ENCODE data around the gene CAMTA1.
A peak's percentile ranks its signal among the peaks of the same experiment; 100 is the strongest.

The CAMTA1 gene

DNA sequence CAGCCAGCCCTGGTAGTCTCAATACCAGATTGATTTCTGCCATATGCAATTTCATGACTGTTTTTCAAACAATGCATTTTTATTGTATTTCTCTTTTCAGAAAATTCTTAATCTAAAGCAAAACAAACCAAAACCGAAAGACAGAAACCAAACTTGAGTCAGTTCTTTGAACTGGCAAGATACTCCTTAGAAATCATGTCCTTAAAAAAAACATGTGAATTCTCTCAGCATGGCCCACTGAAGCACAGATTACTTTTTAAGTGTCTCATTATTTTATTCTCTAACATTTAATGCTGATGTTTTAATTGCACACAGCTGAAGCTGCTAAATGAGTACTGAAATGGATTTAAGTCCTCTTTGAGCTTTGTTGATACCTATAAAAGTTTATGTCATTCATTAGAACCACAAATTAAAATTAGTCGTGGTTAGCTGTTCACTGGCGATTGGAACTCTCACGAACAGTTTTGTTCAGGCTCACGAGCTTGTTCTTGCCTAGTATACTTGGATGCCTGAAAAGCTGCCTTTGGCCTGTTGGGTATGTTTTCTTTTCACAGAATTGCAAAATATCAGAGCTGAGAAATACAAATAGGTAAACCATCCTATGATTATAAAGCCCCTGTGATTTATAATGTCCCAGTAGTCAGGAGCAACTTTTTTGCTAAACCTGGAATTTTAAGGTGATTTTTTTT, 87.5 kb downstream of the CAMTA1 start:
- DNase-seq (ENCODE audit: low read depth in 1 of 2, low spot score in 1 of 2): no peak

DNA sequence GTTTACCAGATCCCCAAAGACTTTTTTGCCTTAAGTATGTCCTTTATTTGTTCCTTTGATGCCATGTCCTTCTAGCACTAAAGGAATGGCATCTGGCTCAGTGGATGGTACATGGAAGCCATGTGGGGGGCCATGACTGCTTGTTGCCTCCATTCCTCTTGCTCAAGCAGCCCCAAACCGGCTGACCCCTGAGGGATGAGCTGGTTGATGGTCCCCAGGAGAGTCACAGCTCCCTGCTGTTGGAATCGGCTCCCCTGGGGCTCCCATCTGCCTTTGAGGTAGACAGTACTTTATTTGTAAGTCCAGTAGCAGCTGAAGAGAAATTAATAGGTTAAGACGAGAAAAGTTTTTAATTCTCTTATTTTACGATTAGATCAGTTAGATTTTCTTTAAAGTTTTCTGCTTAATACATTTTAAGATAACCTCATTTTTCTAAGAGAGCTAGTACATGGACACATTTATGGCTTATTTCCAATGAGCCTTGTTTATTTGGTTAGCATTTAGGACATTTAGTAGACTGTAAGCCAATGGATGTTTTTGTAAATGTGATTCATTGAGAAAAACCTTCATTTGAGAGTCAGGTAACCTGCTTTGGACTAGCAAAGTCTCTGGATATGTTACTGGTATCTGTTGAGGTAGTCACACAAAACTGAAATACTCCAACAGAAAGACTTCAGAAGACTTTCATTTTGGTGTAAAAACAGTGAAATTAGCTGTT, 88.2 kb downstream of the CAMTA1 start:
- DNase-seq (ENCODE audit: low read depth in 1 of 2, low spot score in 1 of 2): no peak

DNA sequence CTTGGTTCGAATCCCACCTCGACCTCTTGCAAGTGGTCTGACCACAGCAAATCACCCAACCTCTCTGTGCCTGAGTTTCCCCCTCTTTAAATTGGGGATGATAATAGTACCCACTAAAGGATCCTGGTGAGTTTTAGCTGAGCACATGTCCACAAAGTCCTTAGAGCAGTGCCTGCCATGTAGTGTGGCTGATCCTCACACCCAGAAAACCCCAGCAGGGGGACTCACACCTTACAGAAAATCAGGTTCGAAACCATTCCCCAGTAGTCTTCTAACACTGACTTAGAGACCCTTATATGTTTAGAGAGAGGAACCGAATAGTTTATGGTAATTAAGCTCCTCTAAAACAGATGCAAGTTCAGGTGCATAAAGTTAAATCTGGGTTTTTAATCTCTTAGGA, 89.0 kb downstream of the CAMTA1 start:
- DNase-seq (ENCODE audit: low read depth in 1 of 2, low spot score in 1 of 2): no peak

DNA sequence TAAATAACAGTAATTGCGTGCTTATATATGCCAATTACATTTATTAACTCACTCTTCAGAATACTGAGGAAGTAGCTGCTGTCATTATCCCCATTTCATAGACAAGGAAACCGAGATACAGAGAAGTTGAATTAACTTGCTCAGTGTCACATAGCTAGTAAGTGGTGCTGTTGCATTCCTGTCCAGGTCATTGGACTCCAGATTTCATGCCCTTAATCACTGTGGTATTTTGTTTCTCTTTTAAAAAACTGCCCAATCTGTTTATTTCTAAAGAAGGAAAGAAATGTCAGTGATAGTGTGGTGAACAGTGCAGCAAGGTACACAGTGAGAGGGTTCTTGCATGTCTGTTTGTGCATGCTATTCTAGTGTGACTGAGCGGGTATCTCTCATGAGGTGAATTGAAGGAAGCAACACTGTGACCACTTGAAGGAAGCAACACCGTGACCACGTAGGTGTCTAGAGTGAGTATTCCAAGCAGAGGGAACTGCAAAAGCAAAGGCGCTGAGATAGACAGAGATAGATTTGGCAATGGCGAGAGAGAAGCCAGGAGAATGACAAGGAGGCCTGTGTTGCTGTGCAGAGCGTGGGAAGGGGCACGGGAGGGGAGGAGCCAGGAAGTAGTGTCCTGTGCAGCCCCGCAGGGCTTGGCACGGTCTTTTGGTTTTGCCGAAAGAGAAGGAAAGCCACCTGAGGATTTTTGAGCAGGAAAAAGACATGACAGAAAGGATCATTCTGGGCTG, 95.9 kb downstream of the CAMTA1 start:
- no peak for DNase-seq (ENCODE audit: low read depth in 1 of 2, low spot score in 1 of 2)

DNA sequence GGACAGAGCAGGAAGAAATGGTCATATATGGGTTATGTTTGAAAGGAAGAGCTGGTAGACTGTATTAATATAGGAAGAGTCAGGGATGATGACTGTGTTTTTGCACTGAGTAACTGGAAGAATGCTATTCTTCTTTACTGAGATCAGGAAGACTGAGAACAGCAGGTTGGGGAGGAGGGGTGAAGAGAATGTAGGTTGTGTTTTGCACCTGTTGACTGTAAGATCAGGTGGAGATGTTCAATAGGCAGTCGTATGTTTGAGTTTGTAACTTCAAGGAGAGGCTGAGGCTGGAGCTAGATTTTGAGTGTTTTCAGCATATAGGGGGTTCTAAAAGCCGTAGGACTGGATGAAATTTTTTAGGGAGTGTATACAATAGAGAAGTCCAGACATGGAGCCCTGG, 97.2 kb downstream of the CAMTA1 start:
- DNase-seq (ENCODE audit: low read depth in 1 of 2, low spot score in 1 of 2): no peak

DNA sequence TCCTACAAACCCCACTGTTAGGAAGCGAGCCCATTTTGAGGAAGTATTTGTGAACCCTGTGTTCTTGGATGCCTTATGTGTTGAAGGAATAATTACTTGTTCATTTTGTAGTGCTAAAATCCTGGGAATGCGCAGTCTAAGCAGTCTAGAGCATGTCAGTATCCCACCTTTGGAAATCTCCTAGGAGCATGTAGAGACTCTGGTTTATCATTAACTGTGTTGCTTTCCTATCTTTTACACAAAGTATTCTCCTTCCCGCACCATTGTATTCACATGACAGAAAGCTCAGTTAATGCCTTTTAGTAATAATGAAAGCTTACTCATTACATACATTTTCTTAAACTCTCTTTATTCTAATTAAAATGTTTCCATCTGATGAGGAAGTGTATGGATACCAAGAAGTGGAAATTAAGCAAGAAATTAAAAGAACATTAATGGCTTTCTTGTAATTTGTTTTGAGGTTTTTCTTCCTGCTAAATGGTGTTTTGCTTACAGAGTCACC, 99.4 kb downstream of the CAMTA1 start:
- no peak for DNase-seq (ENCODE audit: low read depth in 1 of 2, low spot score in 1 of 2)

DNA sequence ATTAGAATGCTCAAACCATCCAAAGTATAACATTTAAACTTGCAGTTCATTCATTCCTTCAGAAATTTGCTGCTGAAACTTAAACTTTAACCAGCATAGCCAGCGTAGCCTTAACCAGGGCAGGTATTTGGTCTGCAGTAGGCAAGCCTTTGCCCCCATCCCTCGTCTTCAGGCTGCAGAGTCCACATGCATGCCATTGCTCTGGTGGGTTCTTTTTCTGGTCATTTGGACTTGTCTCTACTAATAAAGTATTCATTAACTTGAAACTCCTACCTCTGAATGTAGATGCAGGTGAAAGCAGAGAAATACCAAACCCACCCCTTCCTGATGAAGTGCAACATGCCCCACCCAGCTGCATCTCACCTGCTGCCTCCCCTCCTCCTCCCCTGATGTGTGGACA, 100.2 kb downstream of the CAMTA1 start:
- no peak for DNase-seq (ENCODE audit: low read depth in 1 of 2, low spot score in 1 of 2)

DNA sequence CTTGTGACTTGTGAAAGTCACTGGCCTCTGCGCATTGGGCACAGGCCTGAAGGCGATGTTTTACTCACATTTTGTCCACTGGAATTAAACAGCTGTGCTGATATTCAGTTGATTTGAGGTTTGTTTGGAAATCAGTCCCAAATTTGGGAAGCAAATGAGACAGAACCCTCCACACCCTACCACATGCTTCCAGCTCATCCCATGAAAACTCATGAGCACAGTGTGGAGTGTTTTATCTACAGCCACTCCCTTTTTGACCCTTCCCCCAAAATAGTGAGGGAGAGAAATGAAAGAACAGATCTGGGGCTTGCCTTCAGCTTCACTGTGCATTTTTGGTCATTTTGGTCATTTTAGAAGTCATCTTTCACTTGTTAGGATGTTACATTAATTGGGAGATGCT, 101.3 kb downstream of the CAMTA1 start:
- no peak for DNase-seq (ENCODE audit: low read depth in 1 of 2, low spot score in 1 of 2)

DNA sequence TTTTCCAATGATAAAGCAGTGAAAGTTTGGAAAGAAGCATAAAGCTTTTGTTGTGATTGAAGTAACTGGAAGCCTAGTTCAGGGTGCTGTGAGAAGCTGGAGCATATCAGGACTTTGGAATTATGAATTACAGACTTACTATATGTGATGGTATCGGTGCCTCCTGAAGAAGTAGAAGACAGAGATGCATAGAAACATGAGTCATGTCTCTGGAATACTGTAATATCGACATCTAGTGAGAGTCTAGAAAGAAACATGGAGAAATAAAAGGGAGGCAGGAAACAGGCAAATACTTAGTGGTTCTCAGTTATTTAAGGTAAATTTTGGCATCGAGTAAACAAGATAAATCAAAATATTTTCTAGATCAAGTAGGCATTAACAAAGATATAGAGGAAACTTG, 103.0 kb downstream of the CAMTA1 start:
- DNase-seq (ENCODE audit: low read depth in 1 of 2, low spot score in 1 of 2): no peak

DNA sequence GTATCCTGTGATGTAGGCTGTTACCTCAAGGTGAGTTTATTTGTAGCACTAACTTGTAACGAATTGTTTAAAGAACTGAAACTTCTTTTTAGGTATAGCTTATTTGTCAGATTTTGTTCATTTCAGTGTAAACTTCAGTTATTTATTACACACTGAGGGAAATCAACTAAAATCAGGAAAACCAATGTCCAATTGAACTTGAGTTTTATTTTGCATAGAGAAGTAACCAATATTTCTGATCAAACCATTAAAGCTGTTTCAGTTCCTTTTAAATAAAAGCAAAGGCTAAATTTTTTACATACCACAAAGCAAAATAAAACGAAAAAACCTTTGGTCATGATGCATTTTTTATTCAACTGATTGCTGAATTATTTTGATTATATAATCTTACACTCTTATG, 103.6 kb downstream of the CAMTA1 start:
- DNase-seq (ENCODE audit: low read depth in 1 of 2, low spot score in 1 of 2): no peak

DNA sequence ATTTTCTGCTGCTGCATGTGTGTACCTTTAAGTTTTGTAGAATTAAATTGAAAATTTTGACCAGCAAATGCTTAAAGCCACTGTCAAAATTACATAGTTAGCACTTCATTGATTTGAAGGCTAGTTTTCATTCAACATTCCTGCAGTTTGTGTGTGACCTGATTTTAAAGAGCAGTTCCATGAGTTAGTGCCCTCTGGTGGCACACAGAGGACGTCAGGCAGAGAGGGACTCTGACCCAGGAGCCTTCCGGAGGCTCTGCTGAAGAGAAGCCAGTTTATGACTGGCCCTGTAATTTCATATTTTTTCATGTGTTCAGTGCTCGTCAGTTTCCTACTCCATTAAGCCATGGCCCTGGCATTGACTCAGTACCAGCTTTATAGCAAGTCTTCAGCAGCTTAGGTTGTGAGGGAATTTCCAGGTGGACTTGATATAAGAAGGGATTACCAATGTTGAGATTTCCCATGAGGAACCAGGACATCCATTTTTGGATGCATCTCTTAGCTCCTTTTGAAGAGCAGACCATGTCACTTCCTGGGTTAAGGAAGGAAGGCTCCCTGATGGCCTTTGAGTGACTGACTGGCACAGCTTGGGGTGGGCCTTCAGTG, 104.7 kb downstream of the CAMTA1 start:
- peak in 1 of 2 donors; percentile 7 for DNase-seq (ENCODE audit: low read depth in 1 of 2, low spot score in 1 of 2)

DNA sequence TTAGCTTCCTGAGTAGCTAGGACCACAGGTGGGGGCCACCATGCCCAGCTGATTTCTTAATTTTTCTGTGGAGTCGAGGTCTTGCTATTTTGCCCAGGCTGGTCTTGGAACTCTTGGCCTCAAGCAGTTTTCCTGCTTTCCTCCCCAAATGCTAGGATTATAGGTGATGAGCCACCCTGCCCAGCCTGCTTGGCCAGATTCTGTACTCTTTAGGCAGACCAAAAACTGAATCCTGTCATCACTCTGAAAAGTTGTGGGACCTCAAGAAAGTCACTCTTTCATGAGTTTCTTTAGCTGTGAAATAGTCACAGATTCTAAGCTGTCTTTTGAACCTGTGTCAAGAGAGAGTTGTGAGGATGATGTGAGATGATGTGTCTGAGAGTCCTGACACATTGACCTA, 105.4 kb downstream of the CAMTA1 start:
- no peak for DNase-seq (ENCODE audit: low read depth in 1 of 2, low spot score in 1 of 2)

DNA sequence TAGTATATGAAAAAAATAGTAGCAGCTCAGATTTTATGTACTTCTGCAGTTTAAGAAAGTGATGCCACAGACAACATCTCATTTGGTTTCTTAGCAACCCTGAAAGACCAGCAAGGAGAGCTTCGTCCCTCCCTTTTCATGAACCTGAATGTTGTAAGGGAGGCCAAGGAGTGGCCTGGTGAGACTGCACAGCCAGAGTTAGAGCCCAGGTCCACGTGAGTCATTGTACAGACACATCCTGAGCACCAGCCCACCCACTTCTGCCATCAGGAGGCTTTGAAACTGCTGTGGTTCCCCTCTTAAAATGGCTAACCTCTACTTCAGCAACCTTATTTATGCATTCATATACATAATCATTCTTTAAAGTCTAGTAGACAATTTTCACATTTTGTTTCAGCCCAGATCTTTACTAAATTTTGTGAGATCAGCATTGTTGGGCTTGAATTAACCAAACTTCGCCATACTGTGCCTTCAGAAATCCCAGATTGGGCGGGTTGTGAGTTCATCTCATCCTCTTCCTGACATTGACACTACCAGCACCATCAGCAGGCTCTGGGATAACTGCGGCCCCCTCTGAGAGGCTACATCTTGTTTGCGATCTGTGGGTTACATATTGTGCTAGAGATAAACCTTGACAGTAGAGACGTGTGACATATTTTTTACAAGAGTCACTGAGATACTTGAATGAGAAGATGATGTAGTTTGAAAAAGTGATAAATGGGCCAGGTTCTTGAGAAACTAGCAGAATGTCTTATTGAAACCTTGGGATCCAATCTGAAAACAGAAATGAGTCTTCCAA, 106.7 kb downstream of the CAMTA1 start:
- DNase-seq (ENCODE audit: low read depth in 1 of 2, low spot score in 1 of 2): peak in 1 of 2 donors; percentile 26

DNA sequence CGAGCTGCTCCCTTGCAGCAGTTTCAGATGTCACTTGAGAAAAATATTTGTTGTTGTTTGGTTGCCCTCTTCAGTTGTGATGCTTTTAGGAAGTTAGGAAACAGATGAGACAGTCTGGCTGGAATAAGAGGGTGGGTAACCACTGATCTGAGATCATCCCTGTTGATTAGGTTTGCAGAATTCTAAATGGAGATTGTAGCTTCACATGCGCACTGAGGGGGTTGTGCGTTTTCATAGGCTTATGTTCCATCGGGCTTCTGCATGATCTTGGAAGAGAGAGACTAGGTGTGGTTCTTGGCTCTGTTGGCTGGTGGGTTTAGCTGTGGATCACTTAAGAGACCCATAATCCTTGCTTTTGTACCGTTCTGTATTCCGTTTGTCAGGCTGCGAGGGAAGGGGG, 108.1 kb downstream of the CAMTA1 start:
- DNase-seq (ENCODE audit: low read depth in 1 of 2, low spot score in 1 of 2): no peak

DNA sequence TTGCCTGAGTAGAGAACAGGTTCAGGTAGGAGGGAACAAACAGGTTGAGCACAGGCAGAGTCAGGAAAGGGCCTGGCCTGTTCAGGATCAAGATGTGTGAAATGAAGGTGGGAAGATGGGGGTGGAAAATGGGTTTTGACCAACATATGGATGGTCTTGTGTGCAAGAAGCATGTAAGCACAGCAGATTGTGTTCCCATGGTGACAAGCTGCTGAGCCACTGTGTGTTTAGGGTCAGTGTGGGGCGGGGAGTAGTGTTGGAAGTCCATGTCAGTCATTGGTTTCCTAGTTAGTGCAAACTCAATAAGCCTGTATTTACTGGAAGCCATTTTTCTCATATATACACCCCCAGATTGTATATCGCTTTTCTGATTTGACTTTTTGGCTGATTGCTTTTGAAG, 111.9 kb downstream of the CAMTA1 start:
- no peak for DNase-seq (ENCODE audit: low read depth in 1 of 2, low spot score in 1 of 2)

DNA sequence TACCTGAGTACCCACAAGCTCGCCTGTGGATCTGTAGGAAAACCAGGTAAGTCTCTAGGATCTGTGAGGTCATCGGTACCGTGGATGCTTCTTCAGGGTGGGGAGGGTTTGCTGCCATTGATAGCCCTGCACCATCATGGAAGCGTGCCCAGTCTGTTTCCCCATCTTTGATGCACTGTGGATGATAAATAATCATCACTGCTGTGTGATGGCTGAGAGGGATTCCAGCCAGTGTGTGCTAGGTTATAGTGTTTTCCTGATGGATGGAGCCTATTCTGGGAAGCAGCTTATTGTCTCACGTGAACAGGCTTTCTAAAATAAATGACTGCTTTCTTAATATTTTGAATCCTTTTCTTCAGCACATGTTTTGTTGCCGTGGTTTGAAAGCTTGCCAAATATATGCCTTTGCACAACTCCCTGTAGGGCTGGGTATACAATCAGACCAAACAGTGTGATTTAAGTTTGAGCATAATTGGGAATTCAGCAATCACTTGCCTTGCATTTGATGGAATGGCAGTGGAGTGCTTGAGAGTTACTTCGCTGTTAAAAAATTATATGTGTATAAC, 113.8 kb downstream of the CAMTA1 start:
- DNase-seq (ENCODE audit: low read depth in 1 of 2, low spot score in 1 of 2): no peak

DNA sequence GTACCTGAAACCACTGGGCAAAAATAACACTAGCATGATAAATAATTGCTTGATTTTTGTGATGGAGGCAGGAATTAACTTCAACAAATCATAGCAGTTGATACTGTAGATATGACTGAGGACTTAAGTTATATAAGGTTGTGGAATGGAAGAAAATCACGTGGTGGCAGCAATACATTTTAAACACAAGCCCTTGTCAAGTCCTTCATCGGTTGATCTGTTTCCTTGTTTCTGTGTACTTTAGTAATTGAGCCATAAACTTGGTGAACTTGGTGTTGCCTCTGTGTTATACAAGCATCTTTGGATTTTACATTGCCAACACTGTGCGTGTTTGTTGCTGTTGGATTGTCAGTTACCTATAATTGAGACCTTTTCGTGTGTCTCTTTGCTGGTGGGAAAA, 114.4 kb downstream of the CAMTA1 start:
- DNase-seq (ENCODE audit: low read depth in 1 of 2, low spot score in 1 of 2): no peak

DNA sequence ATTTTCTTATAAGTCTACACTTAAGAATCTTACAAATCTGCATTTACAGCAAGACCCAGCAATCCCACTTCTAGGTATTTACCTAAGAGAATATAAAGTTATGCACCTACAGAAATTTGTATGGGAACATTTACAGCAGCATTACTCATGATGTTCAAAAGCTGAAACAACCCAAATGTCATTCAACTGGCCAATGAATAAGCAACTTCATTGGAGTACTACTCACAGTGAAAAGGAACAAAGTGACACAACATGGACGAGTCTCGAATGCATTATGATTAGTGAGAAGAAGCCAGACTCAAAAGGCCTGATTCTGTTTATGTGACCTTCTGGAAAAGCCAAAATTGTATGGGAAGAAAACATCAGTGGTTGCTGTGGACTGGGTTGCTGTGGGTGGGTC, 116.9 kb downstream of the CAMTA1 start:
- DNase-seq (ENCODE audit: low read depth in 1 of 2, low spot score in 1 of 2): no peak

DNA sequence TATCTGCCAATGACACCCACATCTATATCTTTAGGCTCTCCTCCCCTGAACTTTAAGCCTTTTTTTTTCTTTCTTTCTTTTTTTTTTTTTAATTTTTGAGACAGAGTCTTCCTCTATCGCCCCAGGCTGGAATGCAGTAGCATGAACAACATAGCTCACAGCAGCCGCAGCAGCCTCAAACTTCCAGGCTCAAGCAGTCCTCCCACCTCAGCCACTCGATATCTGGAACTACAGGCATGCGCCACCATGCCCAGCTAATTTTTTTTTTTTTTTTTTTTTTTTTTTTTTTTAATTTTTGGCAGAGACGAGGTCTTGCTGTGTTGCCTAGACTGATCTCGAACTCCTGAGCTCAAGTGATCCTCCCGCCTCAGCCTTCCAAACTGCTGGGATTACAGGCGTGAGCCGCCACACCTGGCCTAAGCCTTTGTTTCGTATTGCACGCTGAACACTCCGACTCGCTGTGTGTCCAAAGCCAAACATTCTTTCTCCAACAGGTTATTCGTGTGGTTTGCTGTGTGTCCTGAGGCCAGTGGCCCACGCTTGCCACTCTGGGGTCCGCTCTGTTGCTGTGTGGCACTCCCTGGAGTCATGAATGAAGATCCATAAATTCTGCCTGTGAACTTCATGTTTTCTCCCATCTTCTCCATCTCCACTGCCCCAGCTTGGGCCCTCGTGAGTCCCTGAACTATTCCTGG, 119.4 kb downstream of the CAMTA1 start:
- DNase-seq (ENCODE audit: low read depth in 1 of 2, low spot score in 1 of 2): no peak

DNA sequence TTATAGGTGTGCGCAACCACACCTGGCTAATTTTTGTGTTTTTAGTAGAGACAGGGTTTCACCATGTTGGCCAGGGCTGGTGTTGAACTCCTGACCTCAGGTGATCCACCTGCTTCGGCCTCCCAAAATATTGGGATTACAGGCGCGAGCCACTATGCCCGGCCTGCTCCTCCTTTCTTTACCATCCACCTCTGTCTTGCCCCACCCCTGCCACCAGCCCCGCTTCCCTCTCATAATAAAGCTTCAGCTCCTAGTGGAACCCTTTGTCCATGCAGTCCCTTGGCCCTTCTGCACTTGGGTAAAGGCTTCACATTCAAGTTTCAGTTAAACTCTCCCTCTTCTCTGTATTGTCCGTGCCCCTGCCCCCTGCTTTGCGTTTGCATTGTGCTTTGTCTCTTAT, 120.1 kb downstream of the CAMTA1 start:
- DNase-seq (ENCODE audit: low read depth in 1 of 2, low spot score in 1 of 2): no peak

Measured in activated CD4-positive, alpha-beta T cell treated with anti-CD3 and anti-CD28 coated beads, Interleukin-2, amount 50 U/mL, for 24 hours (primary cell).